GM12878 (cell line): ENCODE measurements around the gene ZXDA. TPM values are rescaled to one million over a fixed set of nuclear protein-coding genes. Genes with fewer than 3 reads are reported as not detected.

ENCODE experiments used
- ATAC-seq: fragments of 200-7000 bp; cut with Tn5 transposase; 3 replicates; pipeline ENCODE4 v1.9.1; 2020; ENCODE audit warnings: mild to moderate bottlenecking, moderate library complexity
- BruUV-seq: library from RNA; stranded (reverse); fragments of 400-500 nt; replicated peaks from 2 replicates; lab custom pipeline; 2021; lab: Mats Ljungman, UMichigan
- CTCF ChIA-PET: fragments of 300-600 bp; sonication (Branson Sonifier 250); formaldehyde crosslinking; extraction: SDS; loops from one replicate; lab custom pipeline; 2021; ENCODE audit warnings: inconsistent platforms; lab: Yijun Ruan, JAX
- POLR2A ChIA-PET: fragments of 350-600 bp; formaldehyde crosslinking; extraction: SDS; loops from one replicate; lab custom pipeline; 2021; ENCODE audit warnings: inconsistent platforms; lab: Charles Lee
- RAD21 ChIA-PET: fragments of 300-600 bp; sonication (Branson Sonifier 250); formaldehyde crosslinking; loops from one replicate; lab custom pipeline; 2023; ENCODE audit warnings: antibody characterized with exemption; ENCODE audit not compliant: unreplicated experiment; lab: Charles Lee
- SMC1A ChIA-PET: fragments of 300-600 bp; sonication (Branson Sonifier 250); formaldehyde crosslinking; loops from one replicate; lab custom pipeline; 2023; ENCODE audit not compliant: unreplicated experiment, uncharacterized antibody; lab: Charles Lee
- DNase-seq: peaks from one replicate; pipeline ENCODE4 v3.0.0-alpha.2; 2011; ENCODE audit warnings: low read depth, low spot score
- FAIRE-seq: peaks from 3 replicates; lab custom pipeline; 2011; peaks lifted over from hg19 to GRCh38; lab: Jason Lieb, UNC
- H2AFZ ChIP-seq: 2 replicates; pipeline ENCODE4 v1.6.0; 2011; ENCODE audit warnings: low read depth, low read length, control low read depth; ENCODE audit not compliant: control insufficient read depth
- H3K27ac ChIP-seq: 2 replicates; pipeline ENCODE4 v1.5.1; 2011; ENCODE audit warnings: control low read depth; ENCODE audit not compliant: control insufficient read depth, insufficient read depth
- H3K27me3 ChIP-seq, 2 experiments: replicated peaks in 1 of 2; 2 replicates each; pipeline versions ENCODE4 v1.6.0 to v1.6.1; 2011; ENCODE audit warnings: low read length in 1 of 2; ENCODE audit not compliant: control insufficient read depth in 2 of 2, insufficient read depth in 2 of 2
- H3K36me3 ChIP-seq, 2 experiments: 2 replicates each; pipeline ENCODE4 v1.5.1; 2011; ENCODE audit warnings: low read length in 1 of 2; ENCODE audit not compliant: control insufficient read depth in 2 of 2, insufficient read depth in 2 of 2
- H3K4me1 ChIP-seq: 2 replicates; pipeline ENCODE4 v1.6.1; 2011; ENCODE audit warnings: mild to moderate bottlenecking, low read length, moderate library complexity, mixed read lengths; ENCODE audit not compliant: control insufficient read depth, insufficient read depth
- H3K4me2 ChIP-seq: 2 replicates; pipeline ENCODE4 v1.6.0; 2011; ENCODE audit warnings: control low read depth; ENCODE audit not compliant: control insufficient read depth, insufficient read depth
- H3K4me3 ChIP-seq: fragments of 200-600 bp; sonication (generic); 2 replicates; pipeline ENCODE4 v1.5.1; 2016
- H3K79me2 ChIP-seq: 2 replicates; pipeline ENCODE4 v1.6.0; 2011; ENCODE audit warnings: low read length; ENCODE audit not compliant: control insufficient read depth, insufficient read depth
- H3K9ac ChIP-seq: 2 replicates; pipeline ENCODE4 v1.8.0; 2011; ENCODE audit warnings: low read length, control low read depth, mixed read lengths; ENCODE audit not compliant: control insufficient read depth, insufficient read depth
- H3K9me3 ChIP-seq: replicated peaks from 3 replicates; pipeline ENCODE4 v1.5.1; 2011; ENCODE audit warnings: mild to moderate bottlenecking, low read length; ENCODE audit not compliant: control insufficient read depth, insufficient read depth
- H4K20me1 ChIP-seq: 2 replicates; pipeline ENCODE4 v1.6.0; 2011; ENCODE audit not compliant: control insufficient read depth, insufficient read depth
- BRCA1 ChIP-seq: IDR thresholded peaks from 2 replicates; pipeline ENCODE4 v1.6.1; 2011; ENCODE audit warnings: low read depth, low read length, improper control_type of control experiment
- EZH2 ChIP-seq: IDR thresholded peaks from 2 replicates; pipeline ENCODE4 v1.6.1; 2012; ENCODE audit warnings: low read depth, mild to moderate bottlenecking, control low read depth, inconsistent platforms, low read length, borderline replicate concordance; ENCODE audit not compliant: control insufficient read depth
- MXI1 ChIP-seq: fragments of 150-350 bp; IDR thresholded peaks from 2 replicates; pipeline ENCODE4 v1.6.1; 2011; ENCODE audit warnings: low read depth, mild to moderate bottlenecking, inconsistent platforms, low read length, improper control_type of control experiment
- RAD21 ChIP-seq: IDR thresholded peaks from 2 replicates; pipeline ENCODE4 v1.6.1; 2011; ENCODE audit warnings: mild to moderate bottlenecking, low read depth, low read length, moderate library complexity; ENCODE audit not compliant: insufficient read depth
- SMC3 ChIP-seq: IDR thresholded peaks from 2 replicates; pipeline ENCODE4 v1.6.1; 2011; ENCODE audit warnings: low read length, improper control_type of control experiment, borderline replicate concordance
- SUZ12 ChIP-seq: fragments of 200-600 bp; sonication (generic); IDR thresholded peaks from one replicate; pipeline ENCODE4 v1.6.1; 2018; ENCODE audit warnings: antibody characterized with exemption, mild to moderate bottlenecking; ENCODE audit not compliant: unreplicated experiment
- ZNF384 ChIP-seq: IDR thresholded peaks from 2 replicates; pipeline ENCODE4 v1.6.1; 2012; ENCODE audit warnings: low read depth, mild to moderate bottlenecking, low read length, improper control_type of control experiment, borderline replicate concordance
- ZSCAN29 ChIP-seq: fragments of 450-650 bp; IDR thresholded peaks from 2 replicates; pipeline ENCODE4 v1.6.1; 2017; ENCODE audit warnings: mild to moderate bottlenecking, moderate library complexity
- WGBS: methylation state at CpG from one replicate; pipeline ENCODE4 v1.1.6; 2016; ENCODE audit warnings: low lambda C conversion rate; ENCODE audit not compliant: insufficient replicate concordance, insufficient coverage; ENCODE audit errors: missing lambda C conversion rate; 5-methylcytosine and 5-hydroxymethylcytosine counted together
- in situ Hi-C: fragments of 300-500 bp; cut with MboI; formaldehyde crosslinking; loops from 9 replicates; pipeline ENCODE4 v1.14.3; 2018; ENCODE audit warnings: mixed read lengths
- intact Hi-C: fragments of 100-400 bp; cut with micrococcal nuclease; formaldehyde crosslinking; loops from one replicate; pipeline ENCODE4 v1.14.2; 2022; ENCODE audit not compliant: unreplicated experiment
- polyA plus RNA-seq, 11 experiments: library from polyadenylated mRNA; depleted of rRNA in 4 of 11; unstranded in 6 of 11; stranded (reverse) in 5 of 11; fragments of >200 nt; fragmentation: Nextera tagmentation in 4 of 11; fragmentation: Illumina TruSeq in 1 of 11; extraction: Ambion mirVana in 4 of 11; extraction: Trizol in 1 of 11; gene quantifications; 1 replicate in 1 of 11; 2 replicates in 10 of 11; pipeline versions ENCODE4 v1.2.1 to v1.2.3, GENCODE V29; 2011 to 2016; ENCODE audit warnings: inconsistent platforms in 2 of 11, missing spikeins in 2 of 11, low read depth in 1 of 11
- total RNA-seq, 4 experiments: library from RNA; depleted of rRNA in 3 of 4; stranded (reverse); fragments of >200 nt in 3 of 4; fragmentation: Illumina TruSeq in 1 of 4; extraction: Trizol in 1 of 4; gene quantifications; 2 replicates each; pipeline versions ENCODE4 v1.2.1 to v1.2.3, GENCODE V29; 2013 to 2021
- TF ChIP-seq, protein P1 (sequence below), 3 experiments: IDR thresholded peaks in 2 of 3; conservative IDR thresholded peaks in 1 of 3; 2 replicates each; pipeline ENCODE4 v1.5.1; 2011; ENCODE audit warnings: low read depth in 3 of 3, low read length in 3 of 3, mild to moderate bottlenecking in 3 of 3, control low read depth in 2 of 3, moderate library complexity in 2 of 3, inconsistent platforms in 1 of 3, mixed read lengths in 1 of 3; ENCODE audit not compliant: control insufficient read depth in 2 of 3, insufficient read depth in 1 of 3; ENCODE audit errors: extremely low read depth in 1 of 3
- TF ChIP-seq, protein P2 (sequence below): IDR thresholded peaks from 2 replicates; pipeline ENCODE4 v1.6.1; 2012; ENCODE audit warnings: low read length, inconsistent platforms
- TF ChIP-seq, protein P3 (sequence below): fragments of 450-650 bp; IDR thresholded peaks from 2 replicates; pipeline ENCODE4 v1.6.1; 2016; ENCODE audit warnings: mild to moderate bottlenecking
- TF ChIP-seq, protein P4 (sequence below): IDR thresholded peaks from 2 replicates; pipeline ENCODE4 v1.6.1; 2012; ENCODE audit warnings: low read depth, low read length, improper control_type of control experiment

The ZXDA gene
- total and polyA plus RNA-seq, 10 of the 15 experiments (the other 5 are each of a cell fraction or from before 2014, with no cell fraction given), result 0.10 to 2.8 (median 0.99) TPM

DNA sequence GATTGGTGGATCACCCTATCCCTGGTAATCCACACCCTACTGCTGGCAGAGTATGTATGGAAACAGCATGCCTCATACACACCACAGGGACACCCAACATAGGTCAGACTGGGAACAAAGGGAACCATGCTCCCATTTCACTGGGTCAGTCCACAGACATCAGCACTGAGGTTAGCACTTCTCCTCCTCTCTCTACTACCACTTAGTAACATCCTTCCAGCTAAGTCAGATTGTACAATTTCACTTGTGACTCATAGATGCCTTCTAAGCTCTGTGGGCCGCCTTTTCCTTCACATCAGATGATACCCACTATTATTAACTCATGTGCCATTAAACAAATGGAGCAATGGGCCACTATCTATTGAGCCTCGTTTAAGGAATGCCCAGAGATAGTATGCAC is 15.5 kb upstream of the ZXDA start (continued):
- TF ChIP-seq, protein P1, sequence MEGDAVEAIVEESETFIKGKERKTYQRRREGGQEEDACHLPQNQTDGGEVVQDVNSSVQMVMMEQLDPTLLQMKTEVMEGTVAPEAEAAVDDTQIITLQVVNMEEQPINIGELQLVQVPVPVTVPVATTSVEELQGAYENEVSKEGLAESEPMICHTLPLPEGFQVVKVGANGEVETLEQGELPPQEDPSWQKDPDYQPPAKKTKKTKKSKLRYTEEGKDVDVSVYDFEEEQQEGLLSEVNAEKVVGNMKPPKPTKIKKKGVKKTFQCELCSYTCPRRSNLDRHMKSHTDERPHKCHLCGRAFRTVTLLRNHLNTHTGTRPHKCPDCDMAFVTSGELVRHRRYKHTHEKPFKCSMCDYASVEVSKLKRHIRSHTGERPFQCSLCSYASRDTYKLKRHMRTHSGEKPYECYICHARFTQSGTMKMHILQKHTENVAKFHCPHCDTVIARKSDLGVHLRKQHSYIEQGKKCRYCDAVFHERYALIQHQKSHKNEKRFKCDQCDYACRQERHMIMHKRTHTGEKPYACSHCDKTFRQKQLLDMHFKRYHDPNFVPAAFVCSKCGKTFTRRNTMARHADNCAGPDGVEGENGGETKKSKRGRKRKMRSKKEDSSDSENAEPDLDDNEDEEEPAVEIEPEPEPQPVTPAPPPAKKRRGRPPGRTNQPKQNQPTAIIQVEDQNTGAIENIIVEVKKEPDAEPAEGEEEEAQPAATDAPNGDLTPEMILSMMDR (IDR thresholded peaks at IDR 0.05 in 2 of 3, conservative IDR thresholded peaks at IDR 0.05 in 1 of 3; ENCODE audit: control insufficient read depth in 2 of 3, extremely low read depth in 1 of 3, insufficient read depth in 1 of 3, low read depth in 3 of 3, low read length in 3 of 3), result no peak
- no peak for TF ChIP-seq SUZ12
- TF ChIP-seq, protein P2, sequence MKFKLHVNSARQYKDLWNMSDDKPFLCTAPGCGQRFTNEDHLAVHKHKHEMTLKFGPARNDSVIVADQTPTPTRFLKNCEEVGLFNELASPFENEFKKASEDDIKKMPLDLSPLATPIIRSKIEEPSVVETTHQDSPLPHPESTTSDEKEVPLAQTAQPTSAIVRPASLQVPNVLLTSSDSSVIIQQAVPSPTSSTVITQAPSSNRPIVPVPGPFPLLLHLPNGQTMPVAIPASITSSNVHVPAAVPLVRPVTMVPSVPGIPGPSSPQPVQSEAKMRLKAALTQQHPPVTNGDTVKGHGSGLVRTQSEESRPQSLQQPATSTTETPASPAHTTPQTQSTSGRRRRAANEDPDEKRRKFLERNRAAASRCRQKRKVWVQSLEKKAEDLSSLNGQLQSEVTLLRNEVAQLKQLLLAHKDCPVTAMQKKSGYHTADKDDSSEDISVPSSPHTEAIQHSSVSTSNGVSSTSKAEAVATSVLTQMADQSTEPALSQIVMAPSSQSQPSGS, result no peak
- TF ChIP-seq, all 136 proteins: peak for 0

DNA sequence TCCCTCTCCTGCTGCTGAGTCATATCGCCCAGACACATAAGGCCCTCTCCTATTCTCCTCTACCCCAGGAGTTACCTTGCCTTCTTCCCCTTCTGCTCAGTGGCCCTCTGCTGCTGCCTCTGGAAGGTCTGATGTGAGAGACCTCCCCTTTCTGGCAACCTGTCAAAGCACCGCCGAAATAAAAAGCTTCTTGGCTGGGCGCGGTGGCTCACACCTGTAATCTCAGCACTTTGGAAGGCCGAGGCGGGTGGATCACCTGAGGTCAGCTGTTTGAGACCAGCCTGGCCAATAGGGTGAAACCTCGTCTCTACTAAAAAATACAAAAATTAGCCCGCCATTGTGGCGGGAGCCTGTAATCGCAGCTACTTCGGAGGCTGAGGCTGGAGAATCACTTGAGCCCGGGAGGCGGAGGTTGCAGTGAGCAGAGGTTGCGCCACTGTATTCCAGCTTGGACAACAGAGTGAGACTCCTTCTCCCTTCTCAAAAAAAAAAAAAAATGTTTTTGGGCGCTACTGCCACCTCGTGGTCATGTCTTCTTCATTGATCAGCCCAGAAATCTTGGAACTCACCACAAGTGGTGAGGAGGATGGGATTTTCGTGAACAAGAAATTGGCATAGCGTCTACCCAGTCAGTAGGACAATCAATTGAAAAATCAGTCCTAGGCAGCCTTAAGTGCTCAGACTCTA is 8.6 kb upstream of the ZXDA start:
- no peaks in the 10 kb centered on the region for H3K36me3 ChIP-seq
- ATAC-seq, result peak; percentile 66
- ChIA-PET SMC1A (no interaction called here), CTCF (interaction anchor here (2.0 kb wide), 1 partner anchor 98 kb away, joined by 18 read pairs; no protein-coding TSS in a partner anchor), POLR2A (no interaction called here), RAD21 (no interaction called here)
- no peak overlapping the region for H3K4me2 ChIP-seq
- in situ Hi-C loops, result loop anchor here (25.0 kb wide), 3 partner anchors 932 to 1357 kb away; partner anchors contain the start of genes SPIN3 and UBQLN2
- peak; percentile 23 for FAIRE-seq
- H3K9ac ChIP-seq, result no peak overlapping the region
- H2AFZ ChIP-seq, result no peak overlapping the region
- no peak for DNase-seq
- no peaks in the 10 kb centered on the region for H4K20me1 ChIP-seq
- H3K27ac ChIP-seq, result no peak overlapping the region
- 20% methylated on average over 19 of the region's 19 CpGs for WGBS
- H3K79me2 ChIP-seq, result no peaks in the 10 kb centered on the region
- no peak overlapping the region for H3K4me3 ChIP-seq
- intact Hi-C loops, result loop anchor here (1.0 kb wide), 1 partner anchor 98 kb away; no protein-coding TSS in a partner anchor
- H3K27me3 ChIP-seq, result no peaks in the 10 kb centered on the region
- no TSS peak for BruUV-seq
- no peaks in the 10 kb centered on the region for H3K9me3 ChIP-seq
- no peaks in the 10 kb centered on the region for H3K4me1 ChIP-seq
- TF ChIP-seq RAD21, result peak; percentile 52
- peak; percentile 89 for TF ChIP-seq ZNF384
- TF ChIP-seq SMC3, result peak; percentile 58; the same call in 1 of the 2 replicates
- TF ChIP-seq, protein P3, sequence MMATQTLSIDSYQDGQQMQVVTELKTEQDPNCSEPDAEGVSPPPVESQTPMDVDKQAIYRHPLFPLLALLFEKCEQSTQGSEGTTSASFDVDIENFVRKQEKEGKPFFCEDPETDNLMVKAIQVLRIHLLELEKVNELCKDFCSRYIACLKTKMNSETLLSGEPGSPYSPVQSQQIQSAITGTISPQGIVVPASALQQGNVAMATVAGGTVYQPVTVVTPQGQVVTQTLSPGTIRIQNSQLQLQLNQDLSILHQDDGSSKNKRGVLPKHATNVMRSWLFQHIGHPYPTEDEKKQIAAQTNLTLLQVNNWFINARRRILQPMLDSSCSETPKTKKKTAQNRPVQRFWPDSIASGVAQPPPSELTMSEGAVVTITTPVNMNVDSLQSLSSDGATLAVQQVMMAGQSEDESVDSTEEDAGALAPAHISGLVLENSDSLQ, result no peak
- TF ChIP-seq EZH2, result no peak
- TF ChIP-seq, protein P4, sequence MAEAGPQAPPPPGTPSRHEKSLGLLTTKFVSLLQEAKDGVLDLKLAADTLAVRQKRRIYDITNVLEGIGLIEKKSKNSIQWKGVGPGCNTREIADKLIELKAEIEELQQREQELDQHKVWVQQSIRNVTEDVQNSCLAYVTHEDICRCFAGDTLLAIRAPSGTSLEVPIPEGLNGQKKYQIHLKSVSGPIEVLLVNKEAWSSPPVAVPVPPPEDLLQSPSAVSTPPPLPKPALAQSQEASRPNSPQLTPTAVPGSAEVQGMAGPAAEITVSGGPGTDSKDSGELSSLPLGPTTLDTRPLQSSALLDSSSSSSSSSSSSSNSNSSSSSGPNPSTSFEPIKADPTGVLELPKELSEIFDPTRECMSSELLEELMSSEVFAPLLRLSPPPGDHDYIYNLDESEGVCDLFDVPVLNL, result no peak
- TF ChIP-seq ZSCAN29, result no peak
- TF ChIP-seq BRCA1, result no peak
- no peak for TF ChIP-seq MXI1
- TF ChIP-seq, protein P1 (IDR thresholded peaks at IDR 0.05 in 2 of 3, conservative IDR thresholded peaks at IDR 0.05 in 1 of 3; ENCODE audit: control insufficient read depth in 2 of 3, extremely low read depth in 1 of 3, insufficient read depth in 1 of 3, low read depth in 3 of 3, low read length in 3 of 3), result peak; percentile 45 to 49 (median 47); a peak in 5 of 6 replicates
